ENCODE data around the gene LDLR.
A peak's percentile ranks its signal among the peaks of the same experiment; 100 is the strongest.
"Not testable (repeated sequence)": the region's sequence is repeated elsewhere in the genome, so short reads cannot be mapped to it uniquely, and the experiment has no call there.

The LDLR gene

DNA sequence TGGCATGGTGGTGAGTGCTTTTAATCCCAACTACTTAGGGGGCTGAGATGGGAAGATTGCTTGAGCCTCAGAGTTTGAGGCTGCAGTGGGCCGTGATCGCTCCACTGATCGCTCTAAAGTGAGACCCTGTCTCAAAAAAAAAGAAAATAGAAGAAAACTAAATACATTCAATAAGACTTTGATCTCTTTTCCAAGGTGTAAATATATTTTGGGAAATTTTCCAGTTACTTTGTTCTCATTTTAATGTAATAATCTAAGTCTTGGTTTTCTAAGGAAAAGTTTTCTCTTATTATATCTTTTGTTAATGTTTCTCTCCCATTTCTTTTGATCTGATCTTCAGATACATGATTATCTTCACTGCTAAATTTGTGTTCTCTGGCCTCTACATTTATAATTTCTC is 9.6 kb downstream of the LDLR start:
- no peak overlapping the region for H3K4me3 ChIP-seq (ENCODE audit: low read length)
- no peak for DNase-seq (ENCODE audit: low read depth, low spot score)

DNA sequence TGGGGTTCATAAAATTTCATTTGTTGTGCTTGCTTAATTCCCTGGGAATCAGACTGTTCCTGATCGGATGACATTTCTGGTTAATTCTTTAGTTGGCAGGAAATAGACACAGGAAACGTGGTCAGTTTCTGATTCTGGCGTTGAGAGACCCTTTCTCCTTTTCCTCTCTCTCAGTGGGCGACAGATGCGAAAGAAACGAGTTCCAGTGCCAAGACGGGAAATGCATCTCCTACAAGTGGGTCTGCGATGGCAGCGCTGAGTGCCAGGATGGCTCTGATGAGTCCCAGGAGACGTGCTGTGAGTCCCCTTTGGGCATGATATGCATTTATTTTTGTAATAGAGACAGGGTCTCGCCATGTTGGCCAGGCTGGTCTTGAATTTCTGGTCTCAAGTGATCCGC is 10.8 kb downstream of the LDLR start:
- H3K4me3 ChIP-seq (ENCODE audit: low read length) = no peak overlapping the region
- no peak for DNase-seq (ENCODE audit: low read depth, low spot score)

DNA sequence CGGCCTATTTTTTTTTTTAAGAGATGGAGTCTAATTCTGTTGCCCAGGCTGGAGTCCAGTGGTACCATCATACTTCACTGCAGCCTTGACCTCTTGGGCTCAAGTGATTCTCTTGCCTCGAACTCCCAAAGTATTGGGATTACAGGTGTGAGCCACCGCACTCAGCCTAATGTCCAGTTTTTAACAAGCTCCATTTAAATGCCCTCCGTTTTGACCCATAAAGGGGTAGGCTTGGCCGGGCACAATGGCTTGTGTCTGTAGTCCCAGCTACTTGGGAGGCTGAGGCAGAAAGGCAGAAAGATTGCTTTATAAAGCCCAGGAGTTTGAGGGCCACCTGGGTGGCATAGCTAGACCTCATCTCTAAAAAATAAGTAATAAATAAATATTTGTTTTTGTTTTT is 11.8 kb downstream of the LDLR start:
- no peak overlapping the region for H3K4me3 ChIP-seq (ENCODE audit: low read length)
- no peak for DNase-seq (ENCODE audit: low read depth, low spot score)

DNA sequence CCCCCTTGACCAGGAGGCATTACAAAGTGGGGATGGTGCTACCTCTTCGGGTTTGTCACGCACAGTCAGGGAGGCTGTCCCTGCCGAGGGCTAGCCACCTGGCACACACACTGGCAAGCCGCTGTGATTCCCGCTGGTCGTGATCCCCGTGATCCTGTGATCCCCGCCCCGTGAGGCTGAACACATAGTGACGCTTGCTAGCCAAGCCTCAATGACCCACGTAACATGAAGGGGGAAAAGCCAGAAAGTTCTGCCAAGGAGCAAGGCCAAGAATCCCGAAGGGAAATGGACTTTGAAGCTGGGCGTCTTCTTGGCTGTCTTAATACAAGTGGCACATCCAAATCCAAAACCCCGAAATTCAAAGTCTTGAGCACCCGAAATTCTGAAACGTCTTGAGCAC is 13.7 kb downstream of the LDLR start:
- no peak overlapping the region for H3K4me3 ChIP-seq (ENCODE audit: low read length)
- no peak for DNase-seq (ENCODE audit: low read depth, low spot score)

DNA sequence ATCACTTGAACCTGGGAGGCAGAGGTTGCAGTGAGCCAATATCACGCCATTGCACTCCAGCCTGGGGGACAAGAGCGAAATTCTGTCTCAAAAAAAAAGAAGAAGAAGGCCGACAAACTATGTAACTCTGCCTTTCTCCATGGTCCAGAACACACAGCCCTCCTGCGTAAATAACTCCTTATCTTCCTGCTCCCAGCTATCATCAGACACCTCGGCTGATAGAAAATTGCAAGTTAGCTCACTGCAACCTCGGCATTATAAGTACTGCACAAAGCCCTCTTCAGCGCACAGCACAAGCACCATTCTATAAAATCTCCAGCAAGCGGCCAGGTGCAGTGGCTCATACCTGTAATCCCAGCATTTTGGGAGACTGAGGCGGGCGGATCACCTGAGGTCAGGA is 14.4 kb downstream of the LDLR start:
- H3K4me3 ChIP-seq (ENCODE audit: low read length); DNase-seq (ENCODE audit: low read depth, low spot score): not testable (repeated sequence)

DNA sequence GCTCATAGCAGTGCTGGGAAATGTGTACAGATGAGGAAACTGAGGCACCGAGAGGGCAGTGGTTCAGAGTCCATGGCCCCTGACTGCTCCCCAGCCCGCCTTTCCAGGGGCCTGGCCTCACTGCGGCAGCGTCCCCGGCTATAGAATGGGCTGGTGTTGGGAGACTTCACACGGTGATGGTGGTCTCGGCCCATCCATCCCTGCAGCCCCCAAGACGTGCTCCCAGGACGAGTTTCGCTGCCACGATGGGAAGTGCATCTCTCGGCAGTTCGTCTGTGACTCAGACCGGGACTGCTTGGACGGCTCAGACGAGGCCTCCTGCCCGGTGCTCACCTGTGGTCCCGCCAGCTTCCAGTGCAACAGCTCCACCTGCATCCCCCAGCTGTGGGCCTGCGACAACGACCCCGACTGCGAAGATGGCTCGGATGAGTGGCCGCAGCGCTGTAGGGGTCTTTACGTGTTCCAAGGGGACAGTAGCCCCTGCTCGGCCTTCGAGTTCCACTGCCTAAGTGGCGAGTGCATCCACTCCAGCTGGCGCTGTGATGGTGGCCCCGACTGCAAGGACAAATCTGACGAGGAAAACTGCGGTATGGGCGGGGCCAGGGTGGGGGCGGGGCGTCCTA is 15.9 kb downstream of the LDLR start:
- no peak for DNase-seq (ENCODE audit: low read depth, low spot score)
- H3K4me3 ChIP-seq (ENCODE audit: low read length) = no peak overlapping the region

DNA sequence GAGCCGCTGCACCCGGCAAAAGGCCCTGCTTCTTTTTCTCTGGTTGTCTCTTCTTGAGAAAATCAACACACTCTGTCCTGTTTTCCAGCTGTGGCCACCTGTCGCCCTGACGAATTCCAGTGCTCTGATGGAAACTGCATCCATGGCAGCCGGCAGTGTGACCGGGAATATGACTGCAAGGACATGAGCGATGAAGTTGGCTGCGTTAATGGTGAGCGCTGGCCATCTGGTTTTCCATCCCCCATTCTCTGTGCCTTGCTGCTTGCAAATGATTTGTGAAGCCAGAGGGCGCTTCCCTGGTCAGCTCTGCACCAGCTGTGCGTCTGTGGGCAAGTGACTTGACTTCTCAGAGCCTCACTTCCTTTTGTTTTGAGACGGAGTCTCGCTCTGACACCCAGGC is 17.2 kb downstream of the LDLR start:
- DNase-seq (ENCODE audit: low read depth, low spot score) = no peak
- no peak overlapping the region for H3K4me3 ChIP-seq (ENCODE audit: low read length)

DNA sequence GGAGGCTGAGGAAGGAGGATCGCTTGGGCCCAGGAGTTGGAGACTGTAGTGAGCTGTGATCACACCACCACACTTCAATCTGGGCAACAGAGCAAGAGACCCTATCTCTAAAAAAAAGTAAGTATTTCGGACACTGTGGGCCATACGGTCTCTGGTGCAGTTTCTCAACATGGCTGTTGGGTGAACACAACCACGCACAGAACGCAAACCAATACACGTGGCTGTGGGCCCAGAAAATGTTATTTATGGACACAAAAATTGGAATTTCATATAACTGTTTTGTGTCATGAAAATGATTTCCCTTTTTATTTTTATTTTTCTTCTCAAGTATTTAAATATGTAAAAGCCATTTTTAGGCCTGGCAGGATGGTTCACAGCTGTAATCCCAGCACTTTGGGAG is 19.5 kb downstream of the LDLR start:
- no peak overlapping the region for H3K4me3 ChIP-seq (ENCODE audit: low read length)
- DNase-seq (ENCODE audit: low read depth, low spot score) = no peak

DNA sequence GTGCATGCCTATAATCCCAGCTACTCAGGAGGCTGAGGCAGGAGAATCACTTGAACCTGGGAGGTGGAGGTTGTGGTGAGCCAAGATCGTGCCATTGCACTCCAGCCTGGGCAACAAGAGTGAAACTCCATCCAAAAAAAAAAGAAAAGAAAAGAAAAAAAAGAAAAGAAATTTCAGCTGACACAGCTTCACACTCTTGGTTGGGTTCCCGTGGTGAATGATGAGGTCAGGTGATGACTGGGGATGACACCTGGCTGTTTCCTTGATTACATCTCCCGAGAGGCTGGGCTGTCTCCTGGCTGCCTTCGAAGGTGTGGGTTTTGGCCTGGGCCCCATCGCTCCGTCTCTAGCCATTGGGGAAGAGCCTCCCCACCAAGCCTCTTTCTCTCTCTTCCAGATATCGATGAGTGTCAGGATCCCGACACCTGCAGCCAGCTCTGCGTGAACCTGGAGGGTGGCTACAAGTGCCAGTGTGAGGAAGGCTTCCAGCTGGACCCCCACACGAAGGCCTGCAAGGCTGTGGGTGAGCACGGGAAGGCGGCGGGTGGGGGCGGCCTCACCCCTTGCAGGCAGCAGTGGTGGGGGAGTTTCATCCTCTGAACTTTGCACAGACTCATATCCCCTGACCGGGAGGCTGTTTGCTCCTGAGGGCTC is 22.0 kb downstream of the LDLR start:
- DNase-seq (ENCODE audit: low read depth, low spot score) = no peak
- H3K4me3 ChIP-seq (ENCODE audit: low read length) = no peak overlapping the region

DNA sequence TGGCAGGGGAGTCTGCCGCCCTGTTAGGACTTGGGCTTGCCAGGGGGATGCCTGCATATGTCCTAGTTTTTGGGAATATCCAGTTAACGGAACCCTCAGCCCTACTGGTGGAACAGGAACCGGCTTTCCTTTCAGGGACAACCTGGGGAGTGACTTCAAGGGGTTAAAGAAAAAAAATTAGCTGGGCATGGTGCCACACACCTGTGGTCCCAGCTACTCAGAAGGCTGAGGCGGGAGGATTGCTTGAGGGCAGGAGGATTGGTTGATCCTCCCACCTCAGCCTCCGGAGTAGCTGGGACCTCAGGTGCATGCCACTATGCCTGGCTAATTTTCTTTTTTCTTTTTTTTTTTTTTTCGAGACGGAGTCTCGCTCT is 22.5 kb downstream of the LDLR start:
- DNase-seq (ENCODE audit: low read depth, low spot score) = no peak
- H3K4me3 ChIP-seq (ENCODE audit: low read length) = no peak overlapping the region

DNA sequence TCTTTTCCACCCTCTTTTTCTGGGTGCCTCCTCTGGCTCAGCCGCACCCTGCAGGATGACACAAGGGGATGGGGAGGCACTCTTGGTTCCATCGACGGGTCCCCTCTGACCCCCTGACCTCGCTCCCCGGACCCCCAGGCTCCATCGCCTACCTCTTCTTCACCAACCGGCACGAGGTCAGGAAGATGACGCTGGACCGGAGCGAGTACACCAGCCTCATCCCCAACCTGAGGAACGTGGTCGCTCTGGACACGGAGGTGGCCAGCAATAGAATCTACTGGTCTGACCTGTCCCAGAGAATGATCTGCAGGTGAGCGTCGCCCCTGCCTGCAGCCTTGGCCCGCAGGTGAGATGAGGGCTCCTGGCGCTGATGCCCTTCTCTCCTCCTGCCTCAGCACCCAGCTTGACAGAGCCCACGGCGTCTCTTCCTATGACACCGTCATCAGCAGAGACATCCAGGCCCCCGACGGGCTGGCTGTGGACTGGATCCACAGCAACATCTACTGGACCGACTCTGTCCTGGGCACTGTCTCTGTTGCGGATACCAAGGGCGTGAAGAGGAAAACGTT is 24.0 kb downstream of the LDLR start:
- H3K4me3 ChIP-seq (ENCODE audit: low read length) = no peak overlapping the region
- no peak for DNase-seq (ENCODE audit: low read depth, low spot score)

DNA sequence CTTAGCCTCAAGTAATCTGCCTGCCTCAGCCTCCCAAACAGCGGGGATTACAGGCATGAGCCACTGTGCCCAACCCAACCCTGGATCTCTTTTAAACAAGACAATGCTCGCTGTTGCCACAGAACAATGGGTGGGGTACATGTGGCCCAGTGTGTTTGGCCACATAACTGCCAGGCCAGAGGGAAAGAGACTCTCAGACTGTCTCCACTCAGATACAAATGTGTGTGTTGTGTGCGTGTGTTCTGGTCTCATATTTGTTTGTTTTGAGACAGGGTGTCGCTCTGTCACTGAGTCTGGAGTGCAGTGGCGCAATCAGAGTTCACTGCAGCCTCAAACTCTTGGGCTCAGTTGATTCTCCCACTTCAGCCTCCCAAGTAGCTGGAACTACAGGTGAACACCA is 25.8 kb downstream of the LDLR start:
- H3K4me3 ChIP-seq (ENCODE audit: low read length) = no peak overlapping the region
- no peak for DNase-seq (ENCODE audit: low read depth, low spot score)

DNA sequence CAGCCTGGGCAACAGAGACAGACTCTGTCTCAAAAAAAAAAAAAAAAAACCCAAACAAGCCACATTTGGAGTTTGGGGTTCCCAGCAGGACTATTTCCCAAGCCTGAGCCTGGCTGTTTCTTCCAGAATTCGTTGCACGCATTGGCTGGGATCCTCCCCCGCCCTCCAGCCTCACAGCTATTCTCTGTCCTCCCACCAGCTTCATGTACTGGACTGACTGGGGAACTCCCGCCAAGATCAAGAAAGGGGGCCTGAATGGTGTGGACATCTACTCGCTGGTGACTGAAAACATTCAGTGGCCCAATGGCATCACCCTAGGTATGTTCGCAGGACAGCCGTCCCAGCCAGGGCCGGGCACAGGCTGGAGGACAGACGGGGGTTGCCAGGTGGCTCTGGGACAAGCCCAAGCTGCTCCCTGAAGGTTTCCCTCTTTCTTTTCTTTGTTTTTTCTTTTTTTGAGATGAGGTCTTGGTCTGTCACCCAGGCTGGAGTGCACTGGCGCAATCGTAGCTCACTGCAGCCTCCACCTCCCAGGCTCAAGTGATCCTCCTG is 26.7 kb downstream of the LDLR start:
- no peak overlapping the region for H3K4me3 ChIP-seq (ENCODE audit: low read length)
- no peak for DNase-seq (ENCODE audit: low read depth, low spot score)

DNA sequence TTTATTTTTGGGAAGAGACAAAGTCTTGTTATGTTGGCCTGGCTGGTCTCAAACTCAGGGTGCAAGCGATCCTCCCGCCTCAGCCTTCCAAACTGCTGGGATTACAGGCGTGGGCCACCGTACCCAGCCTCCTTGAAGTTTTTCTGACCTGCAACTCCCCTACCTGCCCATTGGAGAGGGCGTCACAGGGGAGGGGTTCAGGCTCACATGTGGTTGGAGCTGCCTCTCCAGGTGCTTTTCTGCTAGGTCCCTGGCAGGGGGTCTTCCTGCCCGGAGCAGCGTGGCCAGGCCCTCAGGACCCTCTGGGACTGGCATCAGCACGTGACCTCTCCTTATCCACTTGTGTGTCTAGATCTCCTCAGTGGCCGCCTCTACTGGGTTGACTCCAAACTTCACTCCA is 27.2 kb downstream of the LDLR start:
- no peak overlapping the region for H3K4me3 ChIP-seq (ENCODE audit: low read length)
- no peak for DNase-seq (ENCODE audit: low read depth, low spot score)

DNA sequence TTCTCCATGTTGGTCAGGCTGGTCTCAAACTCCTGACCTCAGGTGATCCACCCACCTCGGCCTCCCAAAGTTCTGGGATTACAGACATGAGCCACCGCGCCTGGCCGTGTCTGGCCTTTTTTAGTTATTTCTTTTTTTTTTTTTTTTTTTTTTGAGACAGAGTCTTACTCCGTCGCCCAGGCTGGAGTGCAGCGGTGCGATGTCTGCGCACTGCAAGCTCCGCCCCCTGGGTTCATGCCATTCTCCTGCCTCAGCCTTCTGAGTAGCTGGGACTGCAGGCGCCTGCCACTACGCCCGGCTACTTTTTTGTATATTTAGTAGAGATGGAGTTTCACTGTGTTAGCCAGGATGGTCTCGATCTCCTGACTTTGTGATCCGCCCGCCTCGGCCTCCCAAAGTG is 32.7 kb downstream of the LDLR start:
- not testable (repeated sequence) for DNase-seq (ENCODE audit: low read depth, low spot score)

DNA sequence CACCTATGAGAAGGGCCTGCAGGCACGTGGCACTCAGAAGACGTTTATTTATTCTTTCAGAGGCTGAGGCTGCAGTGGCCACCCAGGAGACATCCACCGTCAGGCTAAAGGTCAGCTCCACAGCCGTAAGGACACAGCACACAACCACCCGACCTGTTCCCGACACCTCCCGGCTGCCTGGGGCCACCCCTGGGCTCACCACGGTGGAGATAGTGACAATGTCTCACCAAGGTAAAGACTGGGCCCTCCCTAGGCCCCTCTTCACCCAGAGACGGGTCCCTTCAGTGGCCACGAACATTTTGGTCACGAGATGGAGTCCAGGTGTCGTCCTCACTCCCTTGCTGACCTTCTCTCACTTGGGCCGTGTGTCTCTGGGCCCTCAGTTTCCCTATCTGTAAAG is 33.9 kb downstream of the LDLR start:
- no peak overlapping the region for H3K4me3 ChIP-seq (ENCODE audit: low read length)
- DNase-seq (ENCODE audit: low read depth, low spot score) = no peak

More for the DNA sequence above, 32.7 kb downstream of the LDLR start:
- H3K4me3 ChIP-seq (ENCODE audit: low read length) = not testable (repeated sequence)

DNA sequence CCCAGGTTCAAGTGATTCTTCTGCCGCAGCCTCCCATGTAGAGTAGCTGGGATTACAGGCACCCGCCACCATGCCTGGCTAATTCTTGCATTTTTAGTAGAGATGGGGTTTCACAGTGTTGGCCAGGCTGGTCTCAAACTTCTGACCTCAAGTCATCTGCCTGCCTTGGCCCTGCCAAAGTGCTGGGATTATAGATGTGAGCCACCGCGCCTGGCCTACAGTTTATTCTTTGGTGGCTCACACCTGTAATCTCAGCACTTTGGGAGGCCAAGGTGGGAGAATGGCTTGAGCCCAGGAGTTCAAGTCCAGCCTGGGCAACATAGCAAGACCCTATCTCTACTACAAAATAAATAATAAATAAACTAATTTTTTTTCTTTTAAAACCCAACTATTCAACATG is 34.9 kb downstream of the LDLR start:
- DNase-seq (ENCODE audit: low read depth, low spot score); H3K4me3 ChIP-seq (ENCODE audit: low read length): not testable (repeated sequence)

DNA sequence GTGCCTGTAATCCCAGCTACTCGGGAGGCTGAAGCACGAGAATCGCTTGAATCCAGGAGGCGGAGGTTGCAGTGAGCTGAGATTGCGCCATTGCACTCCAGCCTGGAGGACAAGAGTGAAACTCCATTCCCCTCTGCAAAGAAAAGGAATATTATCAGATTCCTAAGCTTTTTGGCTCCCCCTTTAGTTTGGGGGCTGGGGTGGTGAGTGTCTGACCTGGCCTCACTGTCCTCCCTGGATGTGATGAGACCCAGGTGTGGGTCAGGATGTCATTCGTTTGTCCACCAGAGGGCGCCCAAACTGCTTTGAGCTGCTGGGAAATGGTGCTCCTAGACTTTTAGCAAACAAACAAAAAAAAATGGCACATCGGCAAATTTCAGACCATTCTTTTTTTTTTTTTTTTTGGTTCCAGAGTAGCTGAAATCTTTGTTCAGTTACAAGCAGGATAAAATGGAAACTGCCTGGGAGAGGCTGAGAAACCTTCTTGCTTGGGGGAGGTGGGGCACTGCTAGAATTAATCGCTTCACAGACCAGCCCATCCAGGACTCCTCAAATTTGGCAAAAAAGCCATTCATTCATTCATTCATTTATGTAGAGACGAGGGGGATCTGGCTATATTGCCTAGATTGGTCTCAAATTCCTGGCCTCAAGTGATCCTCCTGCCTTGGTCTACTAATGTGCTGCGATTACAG is 36.9 kb downstream of the LDLR start:
- DNase-seq (ENCODE audit: low read depth, low spot score) = peak; percentile 51
- no peak overlapping the region for H3K4me3 ChIP-seq (ENCODE audit: low read length)

DNA sequence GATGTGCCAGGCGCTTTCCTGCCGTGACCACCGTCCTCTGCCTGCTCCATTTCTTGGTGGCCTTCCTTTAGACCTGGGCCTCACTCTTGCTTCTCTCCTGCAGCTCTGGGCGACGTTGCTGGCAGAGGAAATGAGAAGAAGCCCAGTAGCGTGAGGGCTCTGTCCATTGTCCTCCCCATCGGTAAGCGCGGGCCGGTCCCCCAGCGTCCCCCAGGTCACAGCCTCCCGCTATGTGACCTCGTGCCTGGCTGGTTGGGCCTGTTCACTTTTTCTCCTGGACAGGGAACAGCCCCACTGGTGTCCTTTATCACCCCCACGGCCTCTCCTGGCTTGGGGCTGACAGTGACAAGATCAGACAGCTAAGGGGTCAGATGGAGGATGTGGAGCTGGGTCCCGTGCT is 38.6 kb downstream of the LDLR start:
- H3K4me3 ChIP-seq (ENCODE audit: low read length) = no peak overlapping the region
- no peak for DNase-seq (ENCODE audit: low read depth, low spot score)

DNA sequence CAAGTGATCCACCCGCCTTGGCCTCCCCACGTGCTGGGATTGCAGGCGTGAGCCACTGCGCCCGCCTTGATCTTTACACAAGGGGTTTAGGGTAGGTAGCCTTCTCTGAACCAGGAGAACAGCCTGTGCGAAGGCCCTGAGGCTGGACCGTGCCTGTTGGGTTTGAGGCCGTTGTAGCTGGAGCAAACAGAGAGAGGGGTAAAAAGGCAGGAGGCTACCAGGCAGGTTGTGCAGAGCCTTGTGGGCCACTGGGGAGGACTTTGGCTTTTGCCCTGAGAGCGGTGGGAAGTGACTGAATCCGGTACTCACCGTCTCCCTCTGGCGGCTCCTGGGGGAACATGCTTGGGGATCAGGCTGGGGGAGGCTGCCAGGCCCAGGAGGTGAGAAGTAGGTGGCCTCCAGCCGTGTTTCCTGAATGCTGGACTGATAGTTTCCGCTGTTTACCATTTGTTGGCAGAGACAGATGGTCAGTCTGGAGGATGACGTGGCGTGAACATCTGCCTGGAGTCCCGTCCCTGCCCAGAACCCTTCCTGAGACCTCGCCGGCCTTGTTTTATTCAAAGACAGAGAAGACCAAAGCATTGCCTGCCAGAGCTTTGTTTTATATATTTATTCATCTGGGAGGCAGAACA is 41.7 kb downstream of the LDLR start:
- DNase-seq (ENCODE audit: low read depth, low spot score) = peak; percentile 42
- no peak overlapping the region for H3K4me3 ChIP-seq (ENCODE audit: low read length)
